HG02610 (cell line): ENCODE measurements around the gene ANKZF1.

ENCODE experiments used
- ATAC-seq: cut with Tn5 transposase; IDR thresholded peaks from one replicate; pipeline ENCODE4 v1.9.1; 2021; ENCODE audit warnings: mild to moderate bottlenecking, moderate library complexity; ENCODE audit not compliant: unreplicated experiment

Gene ANKZF1

DNA sequence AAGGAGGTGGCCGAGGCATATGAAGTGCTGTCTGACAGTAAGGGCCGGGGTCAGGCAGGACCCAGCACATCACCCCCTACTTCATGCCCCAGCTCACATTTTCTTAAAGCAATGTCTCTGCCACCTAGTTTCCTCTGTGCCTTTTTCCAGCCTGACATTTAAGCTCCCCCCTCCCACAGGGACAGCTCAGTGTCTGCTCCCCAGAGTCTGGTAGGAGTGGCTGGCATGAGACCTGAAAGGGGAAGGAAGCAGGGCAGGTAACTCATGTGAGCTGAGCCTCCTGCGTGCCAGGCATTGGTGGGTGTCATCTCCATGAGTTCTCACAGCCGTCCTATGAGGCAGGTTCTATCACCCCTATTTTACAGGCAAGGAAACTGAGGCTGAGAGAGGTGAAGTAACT is 51.0 kb downstream of the ANKZF1 start:
- no peak for ATAC-seq

- no peak for ATAC-seq
Observed at GRCh38 chr2:219281588-219281987, 52.0 kb downstream of the ANKZF1 start.

GRCh38 chr2:219282375-219282774 is 52.8 kb downstream of the ANKZF1 start:
- ATAC-seq: no peak

GRCh38 chr2:219282943-219283581 is 53.5 kb downstream of the ANKZF1 start:
- no peak for ATAC-seq

DNA sequence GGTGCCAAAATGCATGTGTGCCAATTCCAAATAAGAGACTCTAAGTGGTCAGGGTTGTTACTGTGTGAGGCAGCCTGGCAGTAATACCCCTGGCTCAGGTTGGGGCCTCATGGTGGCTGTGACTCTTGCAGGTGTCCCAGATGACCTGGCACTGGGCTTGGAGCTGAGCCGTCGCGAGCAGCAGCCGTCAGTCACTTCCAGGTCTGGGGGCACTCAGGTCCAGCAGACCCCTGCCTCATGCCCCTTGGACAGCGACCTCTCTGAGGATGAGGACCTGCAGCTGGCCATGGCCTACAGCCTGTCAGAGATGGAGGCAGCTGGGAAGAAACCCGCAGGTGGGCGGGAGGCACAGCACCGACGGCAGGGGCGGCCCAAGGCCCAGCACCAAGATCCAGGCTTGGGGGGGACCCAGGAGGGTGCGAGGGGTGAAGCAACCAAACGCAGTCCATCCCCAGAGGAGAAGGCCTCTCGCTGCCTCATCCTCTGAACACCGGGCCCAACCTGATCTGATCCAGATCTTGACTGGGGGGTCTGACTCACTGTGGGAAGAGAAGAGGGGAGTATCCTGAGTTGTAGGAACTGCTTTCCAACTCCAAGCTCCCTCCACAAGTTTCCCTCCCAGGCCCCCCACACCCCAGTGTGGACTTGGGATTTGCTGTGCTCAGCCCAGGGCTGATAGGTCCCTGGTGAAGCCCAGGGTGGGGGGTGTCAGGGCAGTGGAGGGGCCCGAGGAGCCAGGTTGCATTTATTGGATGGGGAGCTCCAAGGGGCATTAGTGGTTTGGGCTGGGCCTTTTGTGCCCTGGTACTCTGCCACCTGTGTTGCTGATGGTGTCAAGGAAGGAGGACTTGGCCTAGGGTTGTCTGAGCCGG is 55.1 kb downstream of the ANKZF1 start:
- no peak for ATAC-seq

GRCh38 chr2:219285373-219285735 is 55.7 kb downstream of the ANKZF1 start:
- no peak for ATAC-seq

- no peak for ATAC-seq
Observed at GRCh38 chr2:219285894-219286425, 56.4 kb downstream of the ANKZF1 start.
